GM12878 (cell line): ENCODE measurements around the gene BRIX1. TPM values are rescaled to one million over a fixed set of nuclear protein-coding genes. Genes with fewer than 3 reads are reported as not detected.
A peak's percentile ranks its signal among the peaks of the same experiment; 100 is the strongest.

Source experiments
- BCL11A ChIP-seq: IDR thresholded peaks from 2 replicates; pipeline ENCODE4 v1.6.1; 2011; ENCODE audit warnings: low read depth, low read length
- CBFB ChIP-seq: IDR thresholded peaks from 2 replicates; pipeline ENCODE4 v1.6.1; 2016; ENCODE audit warnings: antibody characterized with exemption, low read depth
- CBX5 ChIP-seq: sonication (generic); IDR thresholded peaks from 2 replicates; pipeline ENCODE4 v1.6.1; 2016; ENCODE audit warnings: low read depth, moderate library complexity, mild to moderate bottlenecking, inconsistent platforms
- CHD1 ChIP-seq: IDR thresholded peaks from 2 replicates; pipeline ENCODE4 v1.6.1; 2012; ENCODE audit warnings: low read depth, low read length, improper control_type of control experiment
- EED ChIP-seq: sonication (generic); IDR thresholded peaks from 2 replicates; pipeline ENCODE4 v1.6.1; 2016; ENCODE audit warnings: antibody characterized with exemption, low read depth
- IKZF2 ChIP-seq, 2 experiments: fragments of 450-650 bp; IDR thresholded peaks; 2 replicates each; pipeline ENCODE4 v1.6.1; 2017; ENCODE audit warnings: mild to moderate bottlenecking in 2 of 2, moderate library complexity in 2 of 2
- IRF4 ChIP-seq: IDR thresholded peaks from 2 replicates; pipeline ENCODE4 v1.6.1; 2011; ENCODE audit warnings: low read depth, low read length
- JUNB ChIP-seq: IDR thresholded peaks from 2 replicates; pipeline ENCODE4 v1.6.1; 2016; ENCODE audit warnings: antibody characterized with exemption, mild to moderate bottlenecking
- MEF2A ChIP-seq: IDR thresholded peaks from 2 replicates; pipeline ENCODE4 v1.6.1; 2011; ENCODE audit warnings: low read depth, mild to moderate bottlenecking, low read length, moderate library complexity; ENCODE audit not compliant: insufficient read depth
- MXI1 ChIP-seq: fragments of 150-350 bp; IDR thresholded peaks from 2 replicates; pipeline ENCODE4 v1.6.1; 2011; ENCODE audit warnings: low read depth, mild to moderate bottlenecking, inconsistent platforms, low read length, improper control_type of control experiment
- PAX8 ChIP-seq: fragments of 450-650 bp; IDR thresholded peaks from 2 replicates; pipeline ENCODE4 v1.6.1; 2017; ENCODE audit warnings: mild to moderate bottlenecking, moderate library complexity
- RB1 ChIP-seq: fragments of 450-650 bp; formaldehyde crosslinking; IDR thresholded peaks from 2 replicates; pipeline ENCODE4 v1.6.1; 2017; ENCODE audit warnings: mild to moderate bottlenecking, borderline replicate concordance
- SP1 ChIP-seq: IDR thresholded peaks from one replicate; pipeline ENCODE4 v1.6.1; 2011; ENCODE audit warnings: low read depth, low read length
- SREBF1 ChIP-seq: IDR thresholded peaks from 2 replicates; pipeline ENCODE4 v1.6.1; 2012; ENCODE audit warnings: mild to moderate bottlenecking, low read length
- WRNIP1 ChIP-seq: IDR thresholded peaks from 2 replicates; pipeline ENCODE4 v1.6.1; 2011; ENCODE audit warnings: low read depth, low read length, improper control_type of control experiment, borderline replicate concordance
- YBX1 ChIP-seq: fragments of 450-650 bp; IDR thresholded peaks from 2 replicates; pipeline ENCODE4 v1.6.1; 2016; ENCODE audit warnings: antibody characterized with exemption
- polyA plus RNA-seq, 11 experiments: library from polyadenylated mRNA; depleted of rRNA in 4 of 11; unstranded in 6 of 11; stranded (reverse) in 5 of 11; fragments of >200 nt; fragmentation: Nextera tagmentation in 4 of 11; fragmentation: Illumina TruSeq in 1 of 11; extraction: Ambion mirVana in 4 of 11; extraction: Trizol in 1 of 11; gene quantifications; 1 replicate in 1 of 11; 2 replicates in 10 of 11; pipeline versions ENCODE4 v1.2.1 to v1.2.3, GENCODE V29; 2011 to 2016; ENCODE audit warnings: inconsistent platforms in 2 of 11, missing spikeins in 2 of 11, low read depth in 1 of 11
- total RNA-seq, 4 experiments: library from RNA; depleted of rRNA in 3 of 4; stranded (reverse); fragments of >200 nt in 3 of 4; fragmentation: Illumina TruSeq in 1 of 4; extraction: Trizol in 1 of 4; gene quantifications; 2 replicates each; pipeline versions ENCODE4 v1.2.1 to v1.2.3, GENCODE V29; 2013 to 2021
- TF ChIP-seq, protein P1 (sequence below): fragments of 450-650 bp; IDR thresholded peaks from 2 replicates; pipeline ENCODE4 v1.6.1; 2017; ENCODE audit warnings: low read depth, mild to moderate bottlenecking, moderate library complexity
- TF ChIP-seq, protein P2 (sequence below): fragments of 450-650 bp; IDR thresholded peaks from 2 replicates; pipeline ENCODE4 v1.6.1; 2016; ENCODE audit warnings: mild to moderate bottlenecking, moderate library complexity, borderline replicate concordance
- TF ChIP-seq, protein P3 (sequence below): IDR thresholded peaks from 2 replicates; pipeline ENCODE4 v1.6.1; 2012; ENCODE audit warnings: low read depth, low read length, improper control_type of control experiment
- TF ChIP-seq, protein P4 (sequence below): fragments of 450-650 bp; IDR thresholded peaks from 2 replicates; pipeline ENCODE4 v1.6.1; 2016; ENCODE audit warnings: mild to moderate bottlenecking

BRIX1 gene
- total and polyA plus RNA-seq, 10 of the 15 experiments (the other 5 are each of a cell fraction or from before 2014, with no cell fraction given) = 48.3 to 119 (median 78.9) TPM

DNA sequence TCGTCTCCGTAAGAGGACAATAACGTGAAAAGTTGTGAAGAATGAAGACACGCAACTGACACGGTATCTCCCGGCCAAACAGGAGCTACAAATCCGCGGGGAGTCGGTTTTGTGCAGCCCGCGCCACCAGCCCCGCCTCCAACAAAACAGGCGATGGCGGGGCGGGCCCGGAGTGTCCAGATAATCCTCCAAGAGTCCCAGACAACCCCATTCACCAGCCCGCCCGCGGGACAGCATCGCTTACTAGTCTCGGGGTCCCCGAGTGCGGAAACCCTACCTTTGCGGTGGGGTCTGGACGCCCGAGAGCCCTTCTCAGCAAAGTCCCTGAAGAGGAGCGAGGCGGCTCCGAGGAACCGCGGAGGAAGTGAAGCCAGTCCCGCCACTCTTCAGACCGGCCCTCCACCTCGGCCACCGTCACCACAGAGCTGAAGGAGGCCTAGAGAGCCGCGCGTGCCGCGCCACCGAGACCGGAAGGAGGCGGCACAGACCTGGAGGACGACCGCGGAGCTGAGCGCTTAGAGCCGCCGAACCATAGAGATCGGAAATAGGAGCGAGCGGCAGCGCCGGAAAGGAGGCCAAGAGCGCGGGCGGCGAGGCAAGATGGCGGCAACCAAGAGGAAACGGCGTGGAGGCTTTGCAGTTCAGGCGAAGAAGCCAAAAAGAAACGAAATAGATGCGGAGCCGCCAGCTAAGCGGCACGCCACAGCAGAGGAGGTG is at the start of gene BRIX1, which contains the start of gene RAD1 (continued):
- TF ChIP-seq, protein P1, sequence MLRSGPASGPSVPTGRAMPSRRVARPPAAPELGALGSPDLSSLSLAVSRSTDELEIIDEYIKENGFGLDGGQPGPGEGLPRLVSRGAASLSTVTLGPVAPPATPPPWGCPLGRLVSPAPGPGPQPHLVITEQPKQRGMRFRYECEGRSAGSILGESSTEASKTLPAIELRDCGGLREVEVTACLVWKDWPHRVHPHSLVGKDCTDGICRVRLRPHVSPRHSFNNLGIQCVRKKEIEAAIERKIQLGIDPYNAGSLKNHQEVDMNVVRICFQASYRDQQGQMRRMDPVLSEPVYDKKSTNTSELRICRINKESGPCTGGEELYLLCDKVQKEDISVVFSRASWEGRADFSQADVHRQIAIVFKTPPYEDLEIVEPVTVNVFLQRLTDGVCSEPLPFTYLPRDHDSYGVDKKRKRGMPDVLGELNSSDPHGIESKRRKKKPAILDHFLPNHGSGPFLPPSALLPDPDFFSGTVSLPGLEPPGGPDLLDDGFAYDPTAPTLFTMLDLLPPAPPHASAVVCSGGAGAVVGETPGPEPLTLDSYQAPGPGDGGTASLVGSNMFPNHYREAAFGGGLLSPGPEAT = peak; percentile 99
- TF ChIP-seq, protein P2, sequence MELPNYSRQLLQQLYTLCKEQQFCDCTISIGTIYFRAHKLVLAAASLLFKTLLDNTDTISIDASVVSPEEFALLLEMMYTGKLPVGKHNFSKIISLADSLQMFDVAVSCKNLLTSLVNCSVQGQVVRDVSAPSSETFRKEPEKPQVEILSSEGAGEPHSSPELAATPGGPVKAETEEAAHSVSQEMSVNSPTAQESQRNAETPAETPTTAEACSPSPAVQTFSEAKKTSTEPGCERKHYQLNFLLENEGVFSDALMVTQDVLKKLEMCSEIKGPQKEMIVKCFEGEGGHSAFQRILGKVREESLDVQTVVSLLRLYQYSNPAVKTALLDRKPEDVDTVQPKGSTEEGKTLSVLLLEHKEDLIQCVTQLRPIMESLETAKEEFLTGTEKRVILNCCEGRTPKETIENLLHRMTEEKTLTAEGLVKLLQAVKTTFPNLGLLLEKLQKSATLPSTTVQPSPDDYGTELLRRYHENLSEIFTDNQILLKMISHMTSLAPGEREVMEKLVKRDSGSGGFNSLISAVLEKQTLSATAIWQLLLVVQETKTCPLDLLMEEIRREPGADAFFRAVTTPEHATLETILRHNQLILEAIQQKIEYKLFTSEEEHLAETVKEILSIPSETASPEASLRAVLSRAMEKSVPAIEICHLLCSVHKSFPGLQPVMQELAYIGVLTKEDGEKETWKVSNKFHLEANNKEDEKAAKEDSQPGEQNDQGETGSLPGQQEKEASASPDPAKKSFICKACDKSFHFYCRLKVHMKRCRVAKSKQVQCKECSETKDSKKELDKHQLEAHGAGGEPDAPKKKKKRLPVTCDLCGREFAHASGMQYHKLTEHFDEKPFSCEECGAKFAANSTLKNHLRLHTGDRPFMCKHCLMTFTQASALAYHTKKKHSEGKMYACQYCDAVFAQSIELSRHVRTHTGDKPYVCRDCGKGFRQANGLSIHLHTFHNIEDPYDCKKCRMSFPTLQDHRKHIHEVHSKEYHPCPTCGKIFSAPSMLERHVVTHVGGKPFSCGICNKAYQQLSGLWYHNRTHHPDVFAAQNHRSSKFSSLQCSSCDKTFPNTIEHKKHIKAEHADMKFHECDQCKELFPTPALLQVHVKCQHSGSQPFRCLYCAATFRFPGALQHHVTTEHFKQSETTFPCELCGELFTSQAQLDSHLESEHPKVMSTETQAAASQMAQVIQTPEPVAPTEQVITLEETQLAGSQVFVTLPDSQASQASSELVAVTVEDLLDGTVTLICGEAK = peak; percentile 97
- TF ChIP-seq YBX1 (no peak), CHD1 (no peak), CBX5 (no peak), EED (no peak), PAX8 (no peak), CBFB (peak; percentile 97), RB1 (peak; percentile 97; the same call in 1 of the 2 replicates), SP1 (peak; percentile 34), SREBF1 (0 out of 2 replicates have a peak, but pooled peaks have one; percentile 32), IKZF2 (IDR thresholded peaks at IDR 0.05) (no peak; a peak in 1 of 4 replicates), JUNB (no peak), MEF2A (no peak), BCL11A (no peak), MXI1 (peak; percentile 99), WRNIP1 (no peak; the same call in 1 of the 2 replicates), IRF4 (0 out of 2 replicates have a peak, but pooled peaks have one; percentile 43)
- TF ChIP-seq, protein P3, sequence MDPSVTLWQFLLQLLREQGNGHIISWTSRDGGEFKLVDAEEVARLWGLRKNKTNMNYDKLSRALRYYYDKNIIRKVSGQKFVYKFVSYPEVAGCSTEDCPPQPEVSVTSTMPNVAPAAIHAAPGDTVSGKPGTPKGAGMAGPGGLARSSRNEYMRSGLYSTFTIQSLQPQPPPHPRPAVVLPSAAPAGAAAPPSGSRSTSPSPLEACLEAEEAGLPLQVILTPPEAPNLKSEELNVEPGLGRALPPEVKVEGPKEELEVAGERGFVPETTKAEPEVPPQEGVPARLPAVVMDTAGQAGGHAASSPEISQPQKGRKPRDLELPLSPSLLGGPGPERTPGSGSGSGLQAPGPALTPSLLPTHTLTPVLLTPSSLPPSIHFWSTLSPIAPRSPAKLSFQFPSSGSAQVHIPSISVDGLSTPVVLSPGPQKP = peak; percentile 98
- TF ChIP-seq, protein P4, sequence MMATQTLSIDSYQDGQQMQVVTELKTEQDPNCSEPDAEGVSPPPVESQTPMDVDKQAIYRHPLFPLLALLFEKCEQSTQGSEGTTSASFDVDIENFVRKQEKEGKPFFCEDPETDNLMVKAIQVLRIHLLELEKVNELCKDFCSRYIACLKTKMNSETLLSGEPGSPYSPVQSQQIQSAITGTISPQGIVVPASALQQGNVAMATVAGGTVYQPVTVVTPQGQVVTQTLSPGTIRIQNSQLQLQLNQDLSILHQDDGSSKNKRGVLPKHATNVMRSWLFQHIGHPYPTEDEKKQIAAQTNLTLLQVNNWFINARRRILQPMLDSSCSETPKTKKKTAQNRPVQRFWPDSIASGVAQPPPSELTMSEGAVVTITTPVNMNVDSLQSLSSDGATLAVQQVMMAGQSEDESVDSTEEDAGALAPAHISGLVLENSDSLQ = peak; percentile 78
